ENCODE data around the gene COL1A1. TPM values are rescaled to one million over a fixed set of nuclear protein-coding genes. Genes with fewer than 3 reads are reported as not detected.

The COL1A1 gene
- polyA plus RNA-seq, 1 of the 3 experiments (the other 2 are of a cell fraction): 1,461 TPM

- Histone ChIP-seq H3K9me2 (no peaks in the 10 kb centered on the region), H2AFZ (ENCODE audit: low read depth) (no peak overlapping the region), H4K20me1 (ENCODE audit: insufficient read depth) (no peaks in the 10 kb centered on the region), H3K9me3 (no peaks in the 10 kb centered on the region), H3K4me2 (no peak overlapping the region), H3F3A (replicated peaks; ENCODE audit: insufficient read depth) (peaks cover 18% of the 10 kb centered on the region), H3K4me3 (ENCODE audit: low read depth in 2 of 2, low read length in 1 of 2) (no peak overlapping the region), H3K9ac (no peak overlapping the region), H3K36me3 (replicated peaks in 1 of 2; ENCODE audit: control insufficient read depth in 1 of 2, insufficient read depth in 2 of 2, low read length in 1 of 2) (no peaks in the 10 kb centered on the region), H3K4me1 (ENCODE audit: control insufficient read depth in 1 of 2, insufficient read depth in 2 of 2, low read depth in 1 of 2, low read length in 1 of 2) (peaks cover 14 to 40% of the 10 kb centered on the region in 2 experiments), H3K27ac (ENCODE audit: low read depth in 2 of 2, low read length in 1 of 2) (no peak overlapping the region), H3K27me3 (ENCODE audit: insufficient read depth) (no peaks in the 10 kb centered on the region), H3K79me2 (ENCODE audit: insufficient read depth) (no peaks in the 10 kb centered on the region)
- CTCF ChIA-PET: interaction anchor here (1.2 to 17.0 kb wide), 7 partner anchors 9 to 126 kb away, joined by 3 to 517 read pairs (median 33); partner anchors contain the start of genes COL1A1 and TMEM92
- WGBS (ENCODE audit: low lambda C conversion rate): 92% methylated on average over 9 of the region's 11 CpGs
- DNase-seq: no peak
- POLR2A ChIA-PET: no interaction called here
- TF ChIP-seq EZH2phosphoT487 (IDR thresholded peaks at IDR 0.05; ENCODE audit: borderline replicate concordance, low read depth) (no peak), SIN3A (IDR thresholded peaks at IDR 0.05; ENCODE audit: borderline replicate concordance, low read depth, low read length) (no peak), SMC3 (IDR thresholded peaks at IDR 0.05; ENCODE audit: low read depth, low read length) (no peak), EP300 (IDR thresholded peaks at IDR 0.05; ENCODE audit: borderline replicate concordance in 1 of 2, low read depth in 1 of 2, low read length in 1 of 2) (no peak), POLR2AphosphoS5 (IDR thresholded peaks at IDR 0.05; ENCODE audit: low read depth, low read length) (no peak), USF2 (IDR thresholded peaks at IDR 0.05; ENCODE audit: borderline replicate concordance, low read depth, low read length) (no peak), RFX5 (IDR thresholded peaks at IDR 0.05; ENCODE audit: low read length) (no peak), GABPA (IDR thresholded peaks at IDR 0.05; ENCODE audit: low read depth) (no peak), TCF12 (IDR thresholded peaks at IDR 0.05) (no peak), FOXM1 (IDR thresholded peaks at IDR 0.05; ENCODE audit: low read depth) (no peak), RCOR1 (IDR thresholded peaks at IDR 0.05; ENCODE audit: low read length) (no peak), RXRA (IDR thresholded peaks at IDR 0.05; ENCODE audit: borderline replicate concordance, low read depth) (no peak), RAD21 (IDR thresholded peaks at IDR 0.05; ENCODE audit: low read length) (no peak), ZBTB33 (IDR thresholded peaks at IDR 0.05; ENCODE audit: borderline replicate concordance, low read depth) (no peak), IRF3 (IDR thresholded peaks at IDR 0.05; ENCODE audit: low read depth, low read length) (no peak), MEF2A (IDR thresholded peaks at IDR 0.05; ENCODE audit: borderline replicate concordance, low read depth) (no peak), NRF1 (IDR thresholded peaks at IDR 0.05; ENCODE audit: low read depth, low read length) (no peak), JUND (IDR thresholded peaks at IDR 0.05) (no peak)
Observed at GRCh38 chr17:50172130-50172529, 29.3 kb downstream of the COL1A1 start.
